Right cardiac atrium (tissue), 5 donors: ENCODE results near the gene KDM4C. TPM values are rescaled to one million over a fixed set of nuclear protein-coding genes. Genes with fewer than 3 reads are reported as not detected.

Source experiments
- ATAC-seq, 2 donors: fragments of 200-7000 bp; cut with Tn5 transposase; one replicate each; pipeline versions ENCODE4 v1.8.0 to v1.9.1; 2020; ENCODE audit warnings: moderate library complexity in 2 of 2, mild to moderate bottlenecking in 1 of 2
- DNase-seq, 3 donors: peaks; one replicate each; pipeline ENCODE4 v3.0.0-alpha.2; 2020
- H3K27ac ChIP-seq: one replicate; pipeline ENCODE4 v1.5.1; 2013; ENCODE audit warnings: mild to moderate bottlenecking, low read length, control low read depth, moderate library complexity
- H3K27me3 ChIP-seq: one replicate; pipeline ENCODE4 v1.6.1; 2013; ENCODE audit not compliant: control insufficient read depth, insufficient read depth
- H3K4me1 ChIP-seq: one replicate; pipeline ENCODE4 v1.6.1; 2013; ENCODE audit warnings: low read length; ENCODE audit not compliant: control insufficient read depth, insufficient read depth
- H3K4me3 ChIP-seq: one replicate; pipeline ENCODE4 v1.5.1; 2013; ENCODE audit warnings: low read length, control low read depth
- H3K9me3 ChIP-seq: one replicate; pipeline ENCODE4 v1.6.1; 2013; ENCODE audit warnings: low read length; ENCODE audit not compliant: control insufficient read depth
- WGBS: extraction: QIAGEN DNeasy Blood & Tissue Kit; methylation state at CpG from one replicate; pipeline ENCODE4 v1.1.7; 2013; 5-methylcytosine and 5-hydroxymethylcytosine counted together
- intact Hi-C, 4 donors: fragments of 100-400 bp; cut with DNase I; formaldehyde crosslinking; loops; one replicate each; pipeline versions ENCODE4 v1.11.0 to v1.14.0; 2022 to 2023
- polyA plus RNA-seq: library from polyadenylated mRNA; stranded (reverse); fragments of 200-250 nt; gene quantifications from one replicate; pipeline ENCODE4 v1.2.3, GENCODE V29; 2013
- total RNA-seq, 4 donors: library from RNA; stranded (reverse); fragmentation: NEBNext Ultra II Directional; extraction: Animal tissue kit (Norgen Biotek cat#: 25700); gene quantifications; one replicate each; pipeline ENCODE4 v1.2.1, GENCODE V29; 2021
- donor health status: healthy with polysubstance abuse.
- donor health status: DM: no; HTN: yes; CAD: no.
- donor health status: DM: no; HTN: no; CAD: no.
- donor health status: DM: no; HTN: yes; CAD: no; lungs with severe emphysema.
- donor health status: DM: yes; HTN: yes; CAD: no.

The KDM4C gene
- total and polyA plus RNA-seq, 5 donors = 6.4 to 20.6 (median 17.1) TPM

DNA sequence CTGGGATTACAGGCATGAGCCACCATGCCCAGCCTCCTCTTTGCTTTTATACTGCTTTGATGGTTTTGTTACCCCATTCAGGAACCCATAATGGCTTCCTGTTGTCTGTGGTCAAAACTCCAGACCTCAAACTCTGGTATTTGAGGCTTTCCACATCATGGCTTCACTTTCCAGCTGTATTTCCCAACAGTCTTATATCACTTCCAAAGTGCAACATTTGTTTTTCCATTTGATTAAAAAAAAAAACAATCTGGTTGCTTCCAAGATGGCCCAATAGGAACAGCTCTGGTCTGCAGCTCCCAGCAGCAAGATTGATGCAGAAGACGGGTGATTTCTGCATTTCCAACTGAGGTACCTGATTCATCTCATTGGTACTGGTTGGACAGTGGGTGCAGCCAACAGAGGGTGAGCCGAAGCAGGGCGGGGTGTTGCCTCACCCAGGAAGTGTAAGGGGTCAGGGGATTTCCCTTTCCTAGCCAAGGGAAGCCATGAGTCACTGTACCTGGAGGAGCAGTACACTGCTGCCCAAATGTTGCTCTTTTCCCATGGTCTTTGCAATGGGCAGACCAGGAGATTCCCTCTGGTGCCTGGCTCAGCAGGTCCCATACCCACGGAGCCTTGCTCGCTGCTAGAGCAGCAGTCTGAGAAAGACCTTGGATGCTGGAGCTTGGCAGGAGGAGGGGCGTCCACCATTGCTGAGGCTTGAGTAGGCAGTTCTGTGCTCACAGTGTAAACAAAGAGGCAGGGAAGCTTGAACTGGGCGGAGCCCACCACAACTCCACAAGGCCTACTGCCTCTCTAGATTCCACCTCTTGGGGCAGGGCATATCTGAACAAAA lies 458.4 kb downstream of the KDM4C start:
- no peaks in the 10 kb centered on the region for H3K4me1 ChIP-seq
- H3K27me3 ChIP-seq = no peaks in the 10 kb centered on the region
- H3K9me3 ChIP-seq = no peaks in the 10 kb centered on the region
- H3K4me3 ChIP-seq = no peak overlapping the region
- H3K27ac ChIP-seq = no peak overlapping the region
- ATAC-seq = no peak
- no peak for DNase-seq
- intact Hi-C loops = no loop called here
- 50% methylated on average over 7 of the region's 7 CpGs for WGBS

DNA sequence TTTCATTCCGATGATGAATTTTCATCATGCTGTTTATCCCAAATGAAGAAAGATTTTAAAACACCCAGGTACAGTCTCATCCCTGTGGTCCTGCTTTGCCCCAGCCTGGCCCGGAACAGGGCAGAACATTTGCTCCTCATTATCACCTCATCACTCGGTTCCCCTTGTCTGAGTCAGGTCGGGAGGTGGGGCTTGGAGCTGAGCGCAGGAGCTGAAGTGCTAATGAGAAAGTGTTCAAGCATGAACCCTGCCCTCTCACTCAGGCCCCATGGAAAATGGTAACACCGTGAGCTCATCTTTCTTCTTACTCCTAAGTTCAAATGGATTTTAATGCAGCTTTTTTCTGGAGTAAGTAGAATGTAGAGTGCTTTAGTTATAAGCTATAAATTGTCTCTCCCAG lies 466.2 kb downstream of the KDM4C start:
- Histone ChIP-seq H3K27ac (no peak overlapping the region), H3K9me3 (no peaks in the 10 kb centered on the region), H3K4me3 (no peak overlapping the region), H3K27me3 (no peaks in the 10 kb centered on the region), H3K4me1 (no peaks in the 10 kb centered on the region)
- DNase-seq (no peak), ATAC-seq (no peak)
- WGBS = 33% methylated on average over 6 of the region's 6 CpGs
- intact Hi-C loops = no loop called here

Other genes with a start within 250 kb of the KDM4C start
- gene GLDC, start 112.2 kb upstream of the KDM4C start, total RNA-seq = under 1 TPM; 0.26 to 0.65 (median 0.63) TPM
- 0.29 TPM for gene GLDC, start 112.2 kb upstream of the KDM4C start, polyA plus RNA-seq